ENCODE measurements around the gene TET2. TPM values are rescaled to one million over a fixed set of nuclear protein-coding genes. Genes with fewer than 3 reads are reported as not detected.

Gene TET2
- total RNA-seq, 4 donors from 2014 or later, result 22.0 to 31.5 (median 28.0) TPM

GRCh38 chr4:105215609-105216313 lies 69.1 kb downstream of the TET2 start:
- 56% methylated on average over 4 of the region's 4 CpGs for WGBS
- TF ChIP-seq, protein P1, sequence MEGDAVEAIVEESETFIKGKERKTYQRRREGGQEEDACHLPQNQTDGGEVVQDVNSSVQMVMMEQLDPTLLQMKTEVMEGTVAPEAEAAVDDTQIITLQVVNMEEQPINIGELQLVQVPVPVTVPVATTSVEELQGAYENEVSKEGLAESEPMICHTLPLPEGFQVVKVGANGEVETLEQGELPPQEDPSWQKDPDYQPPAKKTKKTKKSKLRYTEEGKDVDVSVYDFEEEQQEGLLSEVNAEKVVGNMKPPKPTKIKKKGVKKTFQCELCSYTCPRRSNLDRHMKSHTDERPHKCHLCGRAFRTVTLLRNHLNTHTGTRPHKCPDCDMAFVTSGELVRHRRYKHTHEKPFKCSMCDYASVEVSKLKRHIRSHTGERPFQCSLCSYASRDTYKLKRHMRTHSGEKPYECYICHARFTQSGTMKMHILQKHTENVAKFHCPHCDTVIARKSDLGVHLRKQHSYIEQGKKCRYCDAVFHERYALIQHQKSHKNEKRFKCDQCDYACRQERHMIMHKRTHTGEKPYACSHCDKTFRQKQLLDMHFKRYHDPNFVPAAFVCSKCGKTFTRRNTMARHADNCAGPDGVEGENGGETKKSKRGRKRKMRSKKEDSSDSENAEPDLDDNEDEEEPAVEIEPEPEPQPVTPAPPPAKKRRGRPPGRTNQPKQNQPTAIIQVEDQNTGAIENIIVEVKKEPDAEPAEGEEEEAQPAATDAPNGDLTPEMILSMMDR (IDR thresholded peaks at IDR 0.05), result no peak
- TF ChIP-seq POLR2AphosphoS5 (IDR thresholded peaks at IDR 0.05), result no peak
- TF ChIP-seq EP300 (IDR thresholded peaks at IDR 0.05), result no peak
- no peak for TF ChIP-seq POLR2A (IDR thresholded peaks at IDR 0.05; ENCODE audit: low read depth)

GRCh38 chr4:105225500-105225899 lies 78.8 kb downstream of the TET2 start:
- 90% methylated on average over 1 of the region's 1 CpG for WGBS
- intact Hi-C loops (cut with DNase I), result no loop called here
- TF ChIP-seq, protein P1 (IDR thresholded peaks at IDR 0.05), result no peak
- TF ChIP-seq POLR2AphosphoS5 (IDR thresholded peaks at IDR 0.05) (no peak), POLR2A (IDR thresholded peaks at IDR 0.05; ENCODE audit: low read depth) (no peak), EP300 (IDR thresholded peaks at IDR 0.05) (no peak)

More at GRCh38 chr4:105215609-105216313, 69.1 kb downstream of the TET2 start:
- intact Hi-C loops (cut with DNase I), result no loop called here
- Histone ChIP-seq H3K36me3 (no peaks in the 10 kb centered on the region), H3K9me3 (no peaks in the 10 kb centered on the region), H3K27ac (replicated peaks in 1 of 4) (peak overlapping the region in 1 of 4 donors; percentile 7), H3K4me3 (no peak overlapping the region), H3K4me1 (peaks cover 2 to 19% (median 16%) of the 10 kb centered on the region in 4 donors), H3K27me3 (no peaks in the 10 kb centered on the region)
- no peak for DNase-seq (ENCODE audit: extremely low spot score)

GRCh38 chr4:105227054-105227453 lies 80.4 kb downstream of the TET2 start:
- 92% methylated on average over 1 of the region's 1 CpG for WGBS
- H3K36me3 ChIP-seq, result no peaks in the 10 kb centered on the region
- intact Hi-C loops (cut with DNase I), result no loop called here

More at GRCh38 chr4:105225500-105225899, 78.8 kb downstream of the TET2 start:
- Histone ChIP-seq H3K4me1 (peaks cover 8 to 31% (median 30%) of the 10 kb centered on the region in 4 donors), H3K36me3 (no peaks in the 10 kb centered on the region), H3K4me3 (no peak overlapping the region), H3K9me3 (no peaks in the 10 kb centered on the region), H3K27me3 (no peaks in the 10 kb centered on the region), H3K27ac (replicated peaks in 1 of 4) (no peak overlapping the region)
- DNase-seq (ENCODE audit: extremely low spot score), result no peak

GRCh38 chr4:105230287-105230686 lies 83.6 kb downstream of the TET2 start:
- TF ChIP-seq POLR2A (IDR thresholded peaks at IDR 0.05; ENCODE audit: low read depth) (no peak), POLR2AphosphoS5 (IDR thresholded peaks at IDR 0.05) (no peak), EP300 (IDR thresholded peaks at IDR 0.05) (no peak)
- TF ChIP-seq, protein P1 (IDR thresholded peaks at IDR 0.05), result no peak
- Histone ChIP-seq H3K36me3 (peaks cover 1 to 16% (median 10%) of the 10 kb centered on the region in 4 donors), H3K4me1 (peaks cover 0 to 18% (median 14%) of the 10 kb centered on the region in 4 donors), H3K9me3 (no peaks in the 10 kb centered on the region), H3K4me3 (no peak overlapping the region), H3K27me3 (no peaks in the 10 kb centered on the region), H3K27ac (replicated peaks in 1 of 4) (no peak overlapping the region)
- intact Hi-C loops (cut with DNase I), result no loop called here
- DNase-seq (ENCODE audit: extremely low spot score), result no peak
- 90% methylated on average over 1 of the region's 1 CpG for WGBS

More at GRCh38 chr4:105227054-105227453, 80.4 kb downstream of the TET2 start:
- Histone ChIP-seq H3K9me3 (no peaks in the 10 kb centered on the region), H3K27ac (replicated peaks in 1 of 4) (no peak overlapping the region), H3K27me3 (no peaks in the 10 kb centered on the region), H3K4me3 (no peak overlapping the region), H3K4me1 (peaks cover 8 to 31% (median 28%) of the 10 kb centered on the region in 4 donors)
- no peak for TF ChIP-seq EP300 (IDR thresholded peaks at IDR 0.05)
- no peak for TF ChIP-seq POLR2AphosphoS5 (IDR thresholded peaks at IDR 0.05)
- DNase-seq (ENCODE audit: extremely low spot score), result no peak

DNA sequence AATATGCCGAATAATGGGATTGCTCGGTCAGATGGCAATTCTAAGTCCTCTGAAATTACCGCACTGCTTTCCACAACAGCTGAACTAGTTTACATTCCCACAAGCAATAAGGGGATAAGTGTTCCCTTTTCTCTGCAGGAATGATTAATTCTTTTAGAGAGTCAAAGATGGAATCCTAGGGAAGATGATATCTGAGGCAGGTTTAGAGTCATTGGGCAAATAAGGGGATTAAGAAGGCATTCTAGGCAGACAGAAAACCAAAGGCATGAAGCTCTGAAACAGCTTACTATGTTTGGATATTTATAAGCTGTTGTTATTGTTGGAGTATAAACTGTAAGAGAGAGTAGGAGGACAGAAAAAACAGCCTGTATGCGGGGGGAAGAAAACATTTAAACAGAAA lies 85.7 kb downstream of the TET2 start:
- no peaks in the 10 kb centered on the region for H3K27me3 ChIP-seq
- 96% methylated on average over 4 of the region's 4 CpGs for WGBS
- intact Hi-C loops (cut with DNase I), result no loop called here
- DNase-seq (ENCODE audit: extremely low spot score), result no peak
- TF ChIP-seq POLR2A (IDR thresholded peaks at IDR 0.05; ENCODE audit: low read depth), result no peak
- no peak for TF ChIP-seq POLR2AphosphoS5 (IDR thresholded peaks at IDR 0.05)
- no peak for TF ChIP-seq EP300 (IDR thresholded peaks at IDR 0.05)
- TF ChIP-seq, protein P1 (IDR thresholded peaks at IDR 0.05), result no peak
- H3K4me1 ChIP-seq, result no peaks in the 10 kb centered on the region
- no peaks in the 10 kb centered on the region for H3K9me3 ChIP-seq
- H3K27ac ChIP-seq (replicated peaks in 1 of 4), result no peak overlapping the region
- peaks cover 5 to 37% (median 22%) of the 10 kb centered on the region in 4 donors for H3K36me3 ChIP-seq
- no peak overlapping the region for H3K4me3 ChIP-seq
